Brain microvascular endothelial cell (primary cell): Measurements from ENCODE around the gene NRARP.

ENCODE experiments used
- DNase-seq: peaks from one replicate; pipeline ENCODE4 v3.0.0-alpha.2; 2020
- H3K27ac ChIP-seq: fragments of 250-450 bp; sonication (Bioruptor Pico); 2 replicates; pipeline ENCODE4 v1.5.1; 2020; ENCODE audit warnings: mild to moderate bottlenecking, moderate library complexity
- H3K27me3 ChIP-seq: fragments of 250-450 bp; sonication (Bioruptor Pico); replicated peaks from 2 replicates; pipeline ENCODE4 v1.5.1; 2020; ENCODE audit warnings: mild to moderate bottlenecking
- H3K36me3 ChIP-seq: fragments of 250-450 bp; sonication (Bioruptor Pico); replicated peaks from 2 replicates; pipeline ENCODE4 v1.5.1; 2020; ENCODE audit warnings: mild to moderate bottlenecking
- H3K4me3 ChIP-seq: 2 replicates; pipeline ENCODE4 v1.5.1; 2011; ENCODE audit warnings: low read depth, mild to moderate bottlenecking, control low read depth, low read length, moderate library complexity
- in situ Hi-C: cut with HindIII; loops from 2 replicates; pipeline ENCODE4 v1.10.0; 2017; ENCODE audit warnings: low sequenced_read_pairs, low pct_ligation_motif_present
- TF ChIP-seq, protein P1 (sequence below): IDR thresholded peaks from 2 replicates; pipeline ENCODE4 v1.5.1; 2011; ENCODE audit warnings: low read depth, mild to moderate bottlenecking, moderate library complexity, low read length, control low read depth, inconsistent platforms; ENCODE audit errors: missing control alignments

NRARP gene

DNA sequence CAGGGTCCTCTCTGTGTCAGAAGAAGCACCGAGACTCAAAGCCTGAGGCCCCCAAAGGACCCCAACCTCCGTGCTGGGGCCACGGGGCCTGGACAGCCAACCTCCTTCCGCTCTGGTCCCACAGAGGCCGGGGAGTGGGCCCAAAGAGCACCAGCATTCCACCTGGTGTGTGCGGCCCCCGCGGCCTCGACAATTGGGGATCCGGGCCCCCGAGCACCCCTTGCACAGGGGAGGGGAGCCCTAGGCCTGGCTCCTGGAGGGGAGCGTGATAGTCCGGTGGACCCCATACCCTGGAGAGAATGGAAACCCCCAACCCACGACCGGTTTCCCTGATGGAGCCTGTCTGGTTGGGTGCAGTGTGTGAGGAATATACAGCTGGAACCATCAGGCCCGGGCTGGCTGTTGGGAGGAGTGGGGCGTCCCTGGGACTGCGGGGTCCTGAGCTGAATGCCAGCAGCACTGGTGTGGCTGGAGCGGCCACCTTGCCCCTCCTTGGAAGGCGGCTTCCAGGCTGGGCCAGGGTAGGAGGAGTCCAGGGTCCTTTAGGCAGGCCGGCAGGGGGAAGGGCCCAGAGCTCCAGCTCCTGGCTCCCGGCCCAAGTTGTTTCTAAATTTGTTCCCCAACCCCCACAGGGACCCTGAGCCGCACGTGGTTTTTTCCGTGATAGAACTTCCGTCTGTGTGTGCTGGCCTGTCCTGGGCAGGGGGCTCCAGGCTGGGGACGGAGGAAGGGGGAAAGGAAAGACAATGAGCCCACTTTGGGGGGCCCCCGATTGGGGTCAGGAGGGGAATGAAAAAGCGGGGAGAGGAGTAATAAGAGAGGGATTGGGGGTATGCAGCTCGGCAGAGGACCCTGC, 25.4 kb downstream of the NRARP start:
- Histone ChIP-seq H3K4me3 (peak overlapping the region; percentile 63), H3K27me3 (no peaks in the 10 kb centered on the region), H3K36me3 (peaks cover 29% of the 10 kb centered on the region), H3K27ac (no peak overlapping the region)
- DNase-seq: no peak
- in situ Hi-C loops: no loop called here
- TF ChIP-seq, protein P1, sequence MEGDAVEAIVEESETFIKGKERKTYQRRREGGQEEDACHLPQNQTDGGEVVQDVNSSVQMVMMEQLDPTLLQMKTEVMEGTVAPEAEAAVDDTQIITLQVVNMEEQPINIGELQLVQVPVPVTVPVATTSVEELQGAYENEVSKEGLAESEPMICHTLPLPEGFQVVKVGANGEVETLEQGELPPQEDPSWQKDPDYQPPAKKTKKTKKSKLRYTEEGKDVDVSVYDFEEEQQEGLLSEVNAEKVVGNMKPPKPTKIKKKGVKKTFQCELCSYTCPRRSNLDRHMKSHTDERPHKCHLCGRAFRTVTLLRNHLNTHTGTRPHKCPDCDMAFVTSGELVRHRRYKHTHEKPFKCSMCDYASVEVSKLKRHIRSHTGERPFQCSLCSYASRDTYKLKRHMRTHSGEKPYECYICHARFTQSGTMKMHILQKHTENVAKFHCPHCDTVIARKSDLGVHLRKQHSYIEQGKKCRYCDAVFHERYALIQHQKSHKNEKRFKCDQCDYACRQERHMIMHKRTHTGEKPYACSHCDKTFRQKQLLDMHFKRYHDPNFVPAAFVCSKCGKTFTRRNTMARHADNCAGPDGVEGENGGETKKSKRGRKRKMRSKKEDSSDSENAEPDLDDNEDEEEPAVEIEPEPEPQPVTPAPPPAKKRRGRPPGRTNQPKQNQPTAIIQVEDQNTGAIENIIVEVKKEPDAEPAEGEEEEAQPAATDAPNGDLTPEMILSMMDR: no peak

DNA sequence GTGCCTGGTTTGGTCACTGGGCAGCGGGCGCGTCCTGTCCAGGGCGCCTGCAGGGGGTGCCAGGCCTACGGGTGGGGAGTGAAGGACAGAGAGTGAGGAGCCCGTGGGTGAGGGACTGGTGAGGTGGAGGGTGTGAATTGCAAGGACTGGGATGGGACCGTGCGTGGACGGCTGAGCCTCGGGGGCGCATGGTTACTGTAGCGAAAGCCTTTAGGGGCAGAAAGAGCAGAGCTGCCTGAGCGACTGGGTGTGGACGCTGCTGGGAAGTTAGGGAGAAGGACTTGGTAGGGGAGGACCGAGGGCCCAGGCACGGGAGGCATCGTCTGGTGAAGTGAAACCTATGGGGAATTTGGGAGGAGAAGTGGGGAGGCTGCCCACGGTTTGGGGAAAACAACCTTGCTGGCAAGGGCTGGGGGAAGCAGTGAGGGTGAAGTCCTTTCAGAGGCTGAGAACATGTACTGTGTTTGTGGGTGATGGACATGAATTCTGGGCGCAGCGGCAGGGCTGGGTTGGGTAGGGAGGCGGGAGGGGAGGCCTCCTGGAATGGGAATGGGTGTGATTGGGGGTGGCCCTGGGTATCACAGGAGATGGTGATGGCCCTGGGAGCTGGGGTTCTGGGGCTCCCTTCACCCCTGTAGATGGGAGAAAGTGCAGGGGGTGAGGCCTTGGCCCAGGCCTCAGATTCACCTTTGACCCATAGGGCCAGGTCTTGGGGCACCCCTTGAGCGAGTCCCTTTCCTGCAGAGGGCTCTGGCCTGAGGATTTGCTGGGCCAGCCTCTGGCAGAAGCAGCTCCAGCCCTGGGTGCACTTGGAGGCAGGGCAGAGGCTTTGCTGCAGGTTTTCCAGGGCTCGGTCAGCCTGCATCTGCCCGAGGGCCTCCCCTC, 26.2 kb downstream of the NRARP start:
- DNase-seq: no peak
- Histone ChIP-seq H3K4me3 (no peak overlapping the region), H3K27me3 (no peaks in the 10 kb centered on the region), H3K36me3 (peaks cover 31% of the 10 kb centered on the region), H3K27ac (no peak overlapping the region)
- in situ Hi-C loops: no loop called here
- TF ChIP-seq, protein P1: no peak

DNA sequence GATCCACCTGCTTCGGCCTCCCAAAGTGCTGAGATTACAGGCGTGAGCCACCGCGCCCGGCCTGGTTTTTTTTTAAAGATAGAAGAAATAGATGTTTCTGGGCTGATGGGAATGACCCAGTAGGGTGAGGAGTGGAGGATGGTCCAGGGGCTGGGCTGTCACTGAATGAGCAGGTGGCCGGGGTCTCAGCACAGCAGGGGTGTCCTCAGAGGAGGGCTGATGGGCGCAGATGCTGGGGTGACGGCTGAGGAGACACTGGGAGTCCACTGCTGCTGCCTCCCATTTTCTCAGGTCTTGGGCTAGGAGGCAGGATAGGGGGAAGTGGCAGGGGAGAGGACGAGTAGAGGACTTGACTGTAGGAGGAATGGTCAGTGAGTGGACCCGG, 26.9 kb downstream of the NRARP start:
- TF ChIP-seq, protein P1: no peak
- DNase-seq: no peak
- H3K27ac ChIP-seq: no peak overlapping the region
- in situ Hi-C loops: no loop called here
- no peak overlapping the region for H3K4me3 ChIP-seq
- H3K36me3 ChIP-seq: peaks cover 37% of the 10 kb centered on the region
- H3K27me3 ChIP-seq: no peaks in the 10 kb centered on the region

DNA sequence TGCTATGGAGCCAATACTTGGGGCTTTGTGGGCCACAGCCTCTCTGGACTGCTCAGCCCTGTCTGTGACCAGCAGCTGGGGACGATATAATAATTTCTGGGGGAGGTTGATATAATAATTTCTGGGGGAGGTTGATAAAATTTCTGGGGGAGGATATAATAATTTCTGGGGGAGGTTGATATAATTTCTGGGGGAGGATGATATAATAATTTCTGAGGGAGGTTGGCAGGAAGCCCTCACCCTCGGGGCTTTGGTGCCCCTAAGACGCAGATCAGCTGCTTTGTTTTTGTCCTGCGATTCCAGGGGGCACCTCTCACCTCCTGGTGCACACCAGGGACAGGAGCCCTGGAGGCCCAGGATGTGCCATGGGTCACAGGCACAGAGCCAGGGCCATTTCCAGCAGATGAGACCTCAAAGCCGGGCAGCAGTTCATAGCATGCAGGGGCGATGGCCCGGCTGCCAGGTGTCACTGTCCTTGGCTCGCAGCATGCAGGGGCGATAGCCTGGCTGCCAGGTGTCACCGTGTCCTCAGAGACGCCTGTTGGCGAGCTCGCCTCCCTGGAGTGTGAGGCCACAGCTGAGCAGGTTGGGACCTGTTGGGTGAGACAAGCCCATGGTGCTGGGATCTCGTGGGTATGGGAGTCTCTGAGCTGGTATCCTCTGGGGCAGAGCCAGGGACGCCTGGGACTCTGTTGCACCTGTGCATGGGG, 28.3 kb downstream of the NRARP start:
- no peak overlapping the region for H3K4me3 ChIP-seq
- H3K27me3 ChIP-seq: no peaks in the 10 kb centered on the region
- TF ChIP-seq, protein P1: no peak
- no peak for DNase-seq
- no peak overlapping the region for H3K27ac ChIP-seq
- in situ Hi-C loops: no loop called here
- peaks cover 38% of the 10 kb centered on the region for H3K36me3 ChIP-seq

DNA sequence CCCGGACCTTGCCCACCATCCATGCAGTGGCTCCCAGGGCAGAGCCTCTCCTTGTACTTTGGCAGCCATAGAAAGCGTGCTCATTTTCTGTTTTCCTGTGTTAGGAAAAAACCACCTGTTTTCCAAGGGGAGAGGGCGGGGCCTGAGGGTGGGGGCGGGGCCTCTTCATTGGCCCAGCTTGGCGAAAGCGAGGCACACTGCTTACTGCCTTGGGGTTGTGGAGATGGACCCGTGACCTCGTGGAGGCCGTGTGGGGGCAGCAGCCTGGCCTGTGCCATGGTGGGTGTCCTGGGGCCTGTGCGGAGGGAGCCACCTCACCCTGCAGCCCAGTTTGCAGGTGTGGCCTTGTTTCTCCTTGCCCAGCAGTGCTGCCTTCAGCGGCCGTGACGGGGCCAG, 29.0 kb downstream of the NRARP start:
- Histone ChIP-seq H3K27ac (no peak overlapping the region), H3K27me3 (no peaks in the 10 kb centered on the region), H3K4me3 (no peak overlapping the region), H3K36me3 (peaks cover 43% of the 10 kb centered on the region)
- no peak for DNase-seq
- TF ChIP-seq, protein P1: no peak
- in situ Hi-C loops: no loop called here
